Stomach (tissue), 4 donors: ENCODE data around the gene C16orf54.

Experiments used
- POLR2A ChIP-seq, 4 donors: fragments of 450-650 bp; IDR thresholded peaks; one replicate each; pipeline ENCODE4 v1.6.1; 2016; ENCODE audit warnings: antibody characterized with exemption in 4 of 4, control low read depth in 2 of 4, mild to moderate bottlenecking in 1 of 4, moderate library complexity in 1 of 4
- TF ChIP-seq, protein P1 (sequence below), 7 experiments: fragments of 450-650 bp in 4 of 7; fragments of 200-600 bp in 3 of 7; sonication (generic) in 3 of 7; IDR thresholded peaks; one replicate each; pipeline ENCODE4 v1.5.1; 2016 to 2019; ENCODE audit warnings: antibody characterized with exemption in 7 of 7, control low read depth in 2 of 7, mild to moderate bottlenecking in 1 of 7

GRCh38 chr16:29794231-29794710 lies 48.5 kb upstream of the C16orf54 start:
- TF ChIP-seq, protein P1, sequence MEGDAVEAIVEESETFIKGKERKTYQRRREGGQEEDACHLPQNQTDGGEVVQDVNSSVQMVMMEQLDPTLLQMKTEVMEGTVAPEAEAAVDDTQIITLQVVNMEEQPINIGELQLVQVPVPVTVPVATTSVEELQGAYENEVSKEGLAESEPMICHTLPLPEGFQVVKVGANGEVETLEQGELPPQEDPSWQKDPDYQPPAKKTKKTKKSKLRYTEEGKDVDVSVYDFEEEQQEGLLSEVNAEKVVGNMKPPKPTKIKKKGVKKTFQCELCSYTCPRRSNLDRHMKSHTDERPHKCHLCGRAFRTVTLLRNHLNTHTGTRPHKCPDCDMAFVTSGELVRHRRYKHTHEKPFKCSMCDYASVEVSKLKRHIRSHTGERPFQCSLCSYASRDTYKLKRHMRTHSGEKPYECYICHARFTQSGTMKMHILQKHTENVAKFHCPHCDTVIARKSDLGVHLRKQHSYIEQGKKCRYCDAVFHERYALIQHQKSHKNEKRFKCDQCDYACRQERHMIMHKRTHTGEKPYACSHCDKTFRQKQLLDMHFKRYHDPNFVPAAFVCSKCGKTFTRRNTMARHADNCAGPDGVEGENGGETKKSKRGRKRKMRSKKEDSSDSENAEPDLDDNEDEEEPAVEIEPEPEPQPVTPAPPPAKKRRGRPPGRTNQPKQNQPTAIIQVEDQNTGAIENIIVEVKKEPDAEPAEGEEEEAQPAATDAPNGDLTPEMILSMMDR (IDR thresholded peaks at IDR 0.05), result no peak
- TF ChIP-seq POLR2A (IDR thresholded peaks at IDR 0.05), result no peak
